HG03108 (cell line): ENCODE results near the gene WNT5B.
"Not testable (repeated sequence)": the region's sequence is repeated elsewhere in the genome, so short reads cannot be mapped to it uniquely, and the experiment has no call there.

Experiments used
- ATAC-seq: cut with Tn5 transposase; IDR thresholded peaks from one replicate; pipeline ENCODE4 v1.9.1; 2021; ENCODE audit warnings: moderate library complexity; ENCODE audit not compliant: unreplicated experiment

WNT5B gene

DNA sequence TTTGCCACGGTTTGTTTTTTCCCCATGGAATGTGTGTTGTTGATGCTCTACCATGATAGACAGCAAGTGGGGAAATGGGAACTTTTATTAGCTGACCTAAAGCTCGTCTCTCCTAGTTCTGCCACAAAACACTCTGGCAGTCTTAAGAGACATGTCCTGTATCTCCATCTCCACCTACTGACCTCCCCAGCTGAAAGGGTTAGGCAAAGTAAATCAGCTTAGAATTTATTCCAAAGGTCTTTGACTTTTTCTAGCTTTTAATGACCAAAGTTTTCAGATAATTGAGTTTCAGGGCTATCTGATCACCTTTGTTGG is 52.4 kb downstream of the WNT5B start:
- no peak for ATAC-seq

GRCh38 chr12:1688086-1688710 is 59.2 kb downstream of the WNT5B start:
- ATAC-seq = no peak

GRCh38 chr12:1690578-1691122 is 61.6 kb downstream of the WNT5B start, which contains the start of gene ADIPOR2:
ADIPOR2 (plus strand) TSS chr12:1691070; CDS start chr12:1754344, 63,274 bp downstream.
- peak; percentile 93 for ATAC-seq

DNA sequence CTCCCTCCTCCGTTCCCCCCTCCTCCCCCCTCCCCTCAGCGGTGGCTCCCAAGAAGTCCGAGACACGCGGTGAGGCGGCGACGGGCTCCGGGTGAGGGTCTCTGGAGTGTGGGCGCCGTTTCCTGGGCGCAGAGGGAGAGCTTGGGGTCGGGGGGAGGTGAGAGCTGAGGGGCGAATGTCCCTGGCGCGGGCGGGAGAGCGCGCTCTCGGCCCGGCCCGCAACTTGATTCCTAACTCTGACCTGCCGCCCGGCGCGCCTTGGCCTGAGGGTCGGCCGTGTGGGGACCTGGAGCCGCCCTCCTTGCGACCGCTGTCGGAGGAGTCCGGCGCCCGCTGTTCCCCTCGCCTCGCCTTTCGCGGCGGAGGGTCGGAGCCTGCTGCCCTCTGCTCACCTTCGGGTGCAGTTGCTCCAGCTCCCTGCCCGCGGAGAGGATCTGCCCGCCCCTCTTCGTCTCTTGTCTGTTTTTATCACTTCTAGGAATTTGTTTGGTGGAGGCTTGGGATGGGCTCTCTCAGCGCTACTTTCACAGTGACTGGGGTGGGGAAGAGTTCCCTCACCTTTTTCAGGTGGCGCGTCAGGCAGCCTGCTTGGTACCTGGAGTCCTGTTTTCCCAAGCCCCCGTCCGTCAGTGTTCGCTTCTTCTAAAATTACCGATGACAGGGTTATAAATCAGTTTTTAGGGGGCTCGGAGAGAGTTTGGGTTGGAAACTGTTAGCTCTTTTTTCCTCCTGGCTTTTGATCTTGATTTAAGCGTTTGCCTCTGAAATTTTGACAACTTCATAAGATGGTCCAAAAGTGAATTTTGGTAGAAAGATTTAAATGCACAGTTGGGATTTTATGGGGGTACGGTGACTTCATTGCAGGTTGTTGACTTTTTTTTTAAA is 62.3 kb downstream of the WNT5B start:
- ATAC-seq = peak; percentile 30

DNA sequence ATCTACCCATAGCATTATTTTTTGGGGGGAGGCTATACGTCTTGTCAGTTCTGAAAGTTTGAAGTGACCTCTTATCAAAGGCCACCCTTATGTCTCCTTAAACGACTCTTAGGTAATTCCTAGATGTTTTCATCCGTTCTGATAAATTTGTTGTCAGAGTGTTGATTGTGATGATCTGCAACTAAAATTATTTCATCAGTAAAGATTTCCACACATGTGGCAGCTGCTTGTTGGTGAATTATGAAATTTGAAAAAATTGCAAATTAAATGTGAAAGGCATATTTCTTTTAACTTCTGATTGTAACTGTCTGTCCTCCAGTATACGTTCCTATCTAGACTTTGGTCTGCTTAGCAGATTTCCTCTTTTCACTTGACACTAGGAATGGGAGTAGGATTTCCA is 63.2 kb downstream of the WNT5B start:
- no peak for ATAC-seq

DNA sequence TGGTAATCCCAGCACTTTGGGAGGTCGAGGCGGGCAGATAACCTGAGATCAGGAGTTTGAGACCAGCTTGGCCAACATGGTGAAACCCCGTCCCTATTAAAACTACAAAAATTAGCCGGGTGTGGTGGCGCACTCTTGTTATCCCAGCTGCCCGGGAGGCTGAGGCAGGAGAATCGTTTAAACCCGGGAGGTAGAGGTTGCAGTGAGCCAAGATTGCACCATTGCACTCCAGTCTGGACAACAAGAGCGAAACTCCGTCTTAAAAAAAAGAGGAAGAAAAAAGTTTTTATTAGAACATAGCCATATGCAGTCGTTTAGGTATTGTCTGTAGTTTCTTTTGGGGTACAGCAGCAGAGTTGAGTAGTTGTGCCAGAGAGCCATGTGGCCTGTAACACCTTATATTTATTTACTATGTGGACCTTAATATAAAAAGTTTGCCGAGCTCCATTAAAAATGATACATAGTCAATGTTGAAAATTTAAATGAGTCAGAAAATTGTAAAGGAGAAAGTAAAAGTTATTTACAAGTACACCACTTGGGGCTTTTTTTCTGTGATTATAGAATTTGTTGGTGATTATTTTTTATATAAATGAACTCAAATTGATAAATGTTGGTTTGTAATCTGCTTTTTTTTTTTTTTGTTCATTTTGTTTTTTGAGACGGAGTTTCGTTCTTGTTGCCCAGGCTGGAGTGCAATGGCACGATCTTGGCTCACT is 64.0 kb downstream of the WNT5B start:
- ATAC-seq = no peak

DNA sequence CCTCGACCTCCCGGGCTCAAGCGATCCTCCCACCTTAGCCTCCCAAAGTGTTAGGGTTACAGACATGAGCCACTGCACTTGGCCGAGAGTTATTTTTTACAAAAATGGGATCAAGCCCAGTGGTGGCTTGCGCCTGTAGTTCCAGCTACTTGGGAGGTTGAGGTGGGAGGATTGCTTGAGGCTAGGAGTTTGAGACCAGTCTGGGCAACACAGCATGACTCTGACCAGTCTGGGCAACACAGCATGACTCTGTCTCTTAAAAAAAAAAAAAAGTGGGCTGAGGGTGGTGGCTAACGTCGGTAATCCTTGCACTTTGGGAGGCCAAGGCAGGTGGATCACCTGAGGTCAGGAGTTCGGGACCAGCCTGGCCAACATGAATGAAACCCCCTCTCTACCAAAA is 66.1 kb downstream of the WNT5B start:
- ATAC-seq = not testable (repeated sequence)

DNA sequence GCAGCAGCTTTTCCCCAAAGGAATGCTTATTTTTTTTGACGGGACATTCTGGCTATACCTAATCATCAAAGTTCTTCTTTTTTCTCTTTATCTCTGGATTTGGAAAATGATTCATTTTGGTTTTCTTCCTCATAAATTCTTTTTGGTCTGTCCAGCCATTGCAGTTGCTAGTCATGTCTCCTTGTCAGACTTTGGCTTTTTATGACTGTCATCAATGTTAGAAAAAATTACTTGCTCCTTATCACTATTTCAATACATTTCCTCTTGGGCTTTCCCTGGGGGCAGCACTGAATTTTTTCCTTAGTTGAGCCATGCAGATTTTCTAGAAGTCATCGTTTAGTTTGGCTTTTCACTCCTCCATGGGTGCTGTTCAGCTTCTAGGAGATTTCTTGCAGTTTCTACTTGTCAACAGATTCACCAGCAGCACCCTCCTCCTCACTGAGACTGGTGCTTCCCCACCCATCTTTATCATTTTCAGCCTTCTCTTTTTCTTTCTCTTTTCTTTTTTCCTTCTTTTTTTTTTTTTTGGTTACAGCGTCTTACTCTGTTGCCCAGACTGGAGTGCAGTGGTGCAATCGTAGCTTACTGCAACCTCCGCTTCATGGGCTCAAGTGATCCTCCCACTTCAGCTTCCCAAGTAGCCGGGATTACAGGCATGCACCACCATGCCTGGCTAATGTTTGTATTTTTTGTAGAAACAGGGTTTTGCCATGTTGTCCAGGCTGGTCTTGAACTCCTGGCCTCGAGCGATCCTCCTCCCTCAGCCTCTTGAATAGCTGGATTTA is 67.0 kb downstream of the WNT5B start:
- no peak for ATAC-seq

GRCh38 chr12:1696800-1697199 is 67.8 kb downstream of the WNT5B start:
- ATAC-seq = no peak
